Smooth muscle cell (in vitro differentiated cells): ENCODE measurements around the gene PRKN. TPM values are rescaled to one million over a fixed set of nuclear protein-coding genes. Genes with fewer than 3 reads are reported as not detected.

ENCODE experiments used
- DNase-seq: peaks from one replicate; lab custom pipeline; 2025; ENCODE audit not compliant: unreplicated experiment; lab: John Stamatoyannopoulos, UW
- H2AFZ ChIP-seq: fragments of 200-600 bp; sonication (generic); 2 replicates; pipeline ENCODE4 v1.6.0; 2016; ENCODE audit warnings: antibody characterized with exemption, low read depth, mild to moderate bottlenecking
- H3F3A ChIP-seq: fragments of 200-600 bp; sonication (generic); 2 replicates; pipeline ENCODE4 v1.6.0; 2017; ENCODE audit warnings: antibody characterized with exemption, low read depth
- H3K27ac ChIP-seq: fragments of 200-600 bp; sonication (generic); 2 replicates; pipeline ENCODE4 v1.5.1; 2016; ENCODE audit warnings: low read depth, mild to moderate bottlenecking
- H3K27me3 ChIP-seq: fragments of 200-600 bp; sonication (generic); 2 replicates; pipeline ENCODE4 v1.6.1; 2016; ENCODE audit warnings: low read depth, mild to moderate bottlenecking
- H3K36me3 ChIP-seq: fragments of 200-600 bp; sonication (generic); 2 replicates; pipeline ENCODE4 v1.5.1; 2016; ENCODE audit warnings: low read depth
- H3K4me1 ChIP-seq: fragments of 200-600 bp; sonication (generic); 2 replicates; pipeline ENCODE4 v1.5.1; 2016; ENCODE audit warnings: low read depth
- H3K4me2 ChIP-seq: fragments of 200-600 bp; sonication (generic); 2 replicates; pipeline ENCODE4 v1.6.0; 2016; ENCODE audit warnings: mild to moderate bottlenecking
- H3K4me3 ChIP-seq: fragments of 200-600 bp; sonication (generic); 2 replicates; pipeline ENCODE4 v1.5.1; 2016; ENCODE audit warnings: mild to moderate bottlenecking
- H3K79me2 ChIP-seq: fragments of 200-600 bp; sonication (generic); 2 replicates; pipeline ENCODE4 v1.6.0; 2016; ENCODE audit warnings: low read depth, mild to moderate bottlenecking
- H3K9ac ChIP-seq: fragments of 200-600 bp; sonication (generic); 2 replicates; pipeline ENCODE4 v1.6.0; 2016; ENCODE audit warnings: low read depth
- H3K9me3 ChIP-seq: fragments of 200-600 bp; sonication (generic); replicated peaks from 2 replicates; pipeline ENCODE4 v1.5.1; 2016; ENCODE audit warnings: low read depth
- H4K20me1 ChIP-seq: fragments of 200-600 bp; sonication (generic); 2 replicates; pipeline ENCODE4 v1.6.0; 2016; ENCODE audit warnings: low read depth
- WGBS: methylation state at CpG from one replicate; pipeline ENCODE4 v1.1.7; 2016; ENCODE audit warnings: low lambda C conversion rate; 5-methylcytosine and 5-hydroxymethylcytosine counted together
- polyA plus RNA-seq: library from polyadenylated mRNA; unstranded; fragments of >200 nt; fragmentation: Nextera tagmentation; extraction: Ambion mirVana; gene quantifications from 2 replicates; pipeline ENCODE4 v1.2.1, GENCODE V29; 2016
- total RNA-seq: library from RNA; depleted of rRNA; stranded (reverse); fragments of >200 nt; gene quantifications from 2 replicates; pipeline ENCODE4 v1.2.3, GENCODE V29; 2014
- TF ChIP-seq, protein P1 (sequence below): fragments of 200-600 bp; sonication (generic); IDR thresholded peaks from 2 replicates; pipeline ENCODE4 v1.5.1; 2017; ENCODE audit warnings: borderline replicate concordance, mild to moderate bottlenecking, antibody characterized with exemption; ENCODE audit not compliant: insufficient read depth, poor library complexity, severe bottlenecking

PRKN gene
- total and polyA plus RNA-seq, 2 experiments from 2014 or later, result 0.81 to 5.1 TPM

DNA sequence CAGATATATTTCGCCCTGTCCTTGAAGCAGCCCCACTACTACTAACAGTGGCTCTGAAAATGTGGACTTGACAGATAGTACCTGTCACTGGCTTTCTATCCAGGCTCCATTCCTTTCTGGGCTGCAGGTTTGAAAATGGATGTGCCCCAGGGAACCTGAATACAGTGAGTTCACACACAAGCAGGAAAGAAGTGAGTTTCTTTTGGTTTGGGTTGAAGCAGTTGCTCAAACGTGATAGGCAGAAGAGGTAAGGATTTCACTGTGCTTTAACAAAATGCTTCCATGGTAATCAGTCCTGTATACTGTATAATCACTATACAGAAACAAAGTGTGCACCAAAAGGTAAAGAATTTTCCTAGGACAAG is 382.9 kb downstream of the PRKN start:
- Histone ChIP-seq H2AFZ (no peak overlapping the region), H3K79me2 (no peaks in the 10 kb centered on the region), H3F3A (no peaks in the 10 kb centered on the region), H3K9ac (no peak overlapping the region), H3K36me3 (no peaks in the 10 kb centered on the region), H4K20me1 (no peaks in the 10 kb centered on the region), H3K9me3 (no peaks in the 10 kb centered on the region), H3K27ac (no peak overlapping the region), H3K4me3 (no peak overlapping the region), H3K4me1 (no peaks in the 10 kb centered on the region), H3K27me3 (no peaks in the 10 kb centered on the region), H3K4me2 (no peak overlapping the region)
- no peak for DNase-seq
- 82% methylated on average over 2 of the region's 2 CpGs for WGBS
- TF ChIP-seq, protein P1, sequence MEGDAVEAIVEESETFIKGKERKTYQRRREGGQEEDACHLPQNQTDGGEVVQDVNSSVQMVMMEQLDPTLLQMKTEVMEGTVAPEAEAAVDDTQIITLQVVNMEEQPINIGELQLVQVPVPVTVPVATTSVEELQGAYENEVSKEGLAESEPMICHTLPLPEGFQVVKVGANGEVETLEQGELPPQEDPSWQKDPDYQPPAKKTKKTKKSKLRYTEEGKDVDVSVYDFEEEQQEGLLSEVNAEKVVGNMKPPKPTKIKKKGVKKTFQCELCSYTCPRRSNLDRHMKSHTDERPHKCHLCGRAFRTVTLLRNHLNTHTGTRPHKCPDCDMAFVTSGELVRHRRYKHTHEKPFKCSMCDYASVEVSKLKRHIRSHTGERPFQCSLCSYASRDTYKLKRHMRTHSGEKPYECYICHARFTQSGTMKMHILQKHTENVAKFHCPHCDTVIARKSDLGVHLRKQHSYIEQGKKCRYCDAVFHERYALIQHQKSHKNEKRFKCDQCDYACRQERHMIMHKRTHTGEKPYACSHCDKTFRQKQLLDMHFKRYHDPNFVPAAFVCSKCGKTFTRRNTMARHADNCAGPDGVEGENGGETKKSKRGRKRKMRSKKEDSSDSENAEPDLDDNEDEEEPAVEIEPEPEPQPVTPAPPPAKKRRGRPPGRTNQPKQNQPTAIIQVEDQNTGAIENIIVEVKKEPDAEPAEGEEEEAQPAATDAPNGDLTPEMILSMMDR, result no peak

DNA sequence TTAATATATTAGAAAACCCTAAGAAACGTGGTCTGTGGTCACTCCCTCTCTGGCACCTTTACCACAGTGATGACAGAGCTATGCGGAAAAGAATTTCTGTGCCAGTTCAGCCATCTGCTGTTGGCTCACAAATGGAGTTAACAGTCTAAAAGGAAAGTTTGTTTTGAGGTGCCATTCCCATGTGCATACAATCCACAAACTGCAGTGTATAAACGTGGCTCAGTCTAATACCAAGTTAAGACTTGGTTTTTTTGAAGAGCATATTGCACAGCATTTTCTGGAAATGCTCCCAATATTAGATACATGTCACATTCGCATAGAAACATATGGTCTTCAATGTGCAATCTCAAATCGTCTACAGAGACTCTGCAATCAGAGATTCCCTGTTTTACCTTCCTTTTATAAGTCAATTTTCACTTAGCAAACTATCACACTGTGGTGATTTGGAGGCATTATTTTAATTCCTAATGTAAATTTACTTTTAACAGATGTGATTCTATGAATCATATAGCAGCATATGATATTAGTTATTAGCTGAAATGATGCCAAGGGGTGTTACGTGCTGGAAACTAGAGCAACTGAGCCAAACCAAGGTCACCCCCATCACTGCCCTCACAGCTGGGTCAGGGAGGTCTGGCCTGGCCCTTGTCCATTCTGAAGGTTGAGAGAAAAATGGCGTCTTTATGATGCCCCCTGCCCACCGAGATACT is 383.5 kb downstream of the PRKN start:
- Histone ChIP-seq H3K4me2 (no peak overlapping the region), H3K4me3 (no peak overlapping the region)

DNA sequence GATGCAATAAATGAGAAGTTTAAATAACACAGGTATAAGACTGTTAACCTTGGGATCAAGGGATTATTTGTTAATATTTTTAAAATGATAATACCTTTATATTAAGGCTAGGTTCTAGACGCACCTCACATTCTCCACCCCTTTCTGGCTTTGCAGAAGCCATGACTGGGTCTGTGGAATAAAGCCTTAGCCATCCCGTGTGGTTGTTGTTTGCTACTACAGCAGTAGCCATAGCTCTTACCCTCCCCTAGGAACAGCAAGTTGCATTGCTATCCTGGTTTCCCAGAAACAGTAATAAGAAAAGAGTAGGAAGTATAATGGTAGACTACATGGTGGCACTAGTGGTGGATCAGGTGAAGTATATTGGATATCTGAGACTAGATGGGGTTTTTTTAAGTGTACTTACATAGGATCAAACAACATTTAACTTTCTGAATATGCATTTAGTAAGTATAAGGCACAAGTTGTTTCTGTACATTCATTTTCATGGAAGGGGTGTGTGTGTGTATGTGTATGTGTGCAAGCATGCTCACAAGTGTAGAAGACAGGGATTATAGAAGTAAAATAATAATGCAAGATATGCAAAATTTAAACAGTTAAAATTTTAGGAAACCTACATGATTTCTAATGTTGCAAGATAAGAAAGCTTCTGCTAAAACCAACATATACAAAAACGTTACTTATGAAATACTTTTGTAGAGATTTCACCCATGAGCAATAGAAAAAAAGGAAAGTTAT is 384.2 kb downstream of the PRKN start:
- TF ChIP-seq, protein P1, result no peak
- no peak for DNase-seq
- no peaks in the 10 kb centered on the region for H3K9me3 ChIP-seq
- WGBS, result 61% methylated on average over 3 of the region's 3 CpGs
- no peak overlapping the region for H3K27ac ChIP-seq
- no peaks in the 10 kb centered on the region for H3F3A ChIP-seq
- H3K4me1 ChIP-seq, result no peaks in the 10 kb centered on the region
- no peaks in the 10 kb centered on the region for H4K20me1 ChIP-seq
- no peak overlapping the region for H3K4me3 ChIP-seq
- H3K4me2 ChIP-seq, result no peak overlapping the region
- no peak overlapping the region for H2AFZ ChIP-seq
- H3K9ac ChIP-seq, result no peak overlapping the region
- H3K36me3 ChIP-seq, result no peaks in the 10 kb centered on the region
- H3K79me2 ChIP-seq, result no peaks in the 10 kb centered on the region
- no peaks in the 10 kb centered on the region for H3K27me3 ChIP-seq

More for the DNA sequence above, 383.5 kb downstream of the PRKN start:
- Histone ChIP-seq H3K4me1 (no peaks in the 10 kb centered on the region), H2AFZ (no peak overlapping the region), H3K9ac (no peak overlapping the region), H3K27me3 (no peaks in the 10 kb centered on the region), H3F3A (no peaks in the 10 kb centered on the region), H3K79me2 (no peaks in the 10 kb centered on the region), H3K27ac (no peak overlapping the region), H3K9me3 (no peaks in the 10 kb centered on the region), H3K36me3 (no peaks in the 10 kb centered on the region), H4K20me1 (no peaks in the 10 kb centered on the region)
- WGBS, result 90% methylated on average over 8 of the region's 8 CpGs
- DNase-seq, result no peak
- TF ChIP-seq, protein P1, result no peak

DNA sequence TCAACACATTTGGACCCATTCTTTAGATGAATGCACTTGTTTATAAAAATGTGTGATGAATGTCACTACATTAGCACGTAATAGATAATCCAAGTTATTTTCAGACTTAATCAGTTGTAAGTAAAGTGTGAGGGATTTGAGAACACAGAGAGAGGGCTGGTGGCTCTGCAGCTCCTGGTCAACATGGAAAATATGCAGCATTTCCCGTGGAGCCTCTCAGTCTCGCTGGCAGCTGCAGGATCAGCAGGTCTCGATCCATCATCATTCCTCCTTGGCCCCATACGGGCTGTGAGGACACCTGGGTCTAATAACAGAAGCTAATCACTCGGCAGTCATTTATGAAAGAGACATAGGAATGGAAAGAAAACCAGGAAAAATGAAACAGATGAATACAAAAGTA is 390.2 kb downstream of the PRKN start:
- no peaks in the 10 kb centered on the region for H3K36me3 ChIP-seq
- no peaks in the 10 kb centered on the region for H3K4me1 ChIP-seq
- H3K27me3 ChIP-seq, result no peaks in the 10 kb centered on the region
- TF ChIP-seq, protein P1, result no peak
- no peaks in the 10 kb centered on the region for H4K20me1 ChIP-seq
- H3K9ac ChIP-seq, result no peak overlapping the region
- H3F3A ChIP-seq, result no peaks in the 10 kb centered on the region
- H3K4me3 ChIP-seq, result no peak overlapping the region
- no peak overlapping the region for H3K27ac ChIP-seq
- no peak for DNase-seq
- no peaks in the 10 kb centered on the region for H3K9me3 ChIP-seq
- H3K4me2 ChIP-seq, result no peak overlapping the region
- H3K79me2 ChIP-seq, result no peaks in the 10 kb centered on the region
- H2AFZ ChIP-seq, result no peak overlapping the region
- 89% methylated on average over 6 of the region's 6 CpGs for WGBS
